GM15510 (cell line): ENCODE results near the gene TBC1D14.

ENCODE experiments used
- POLR2A ChIP-seq: IDR thresholded peaks from 3 replicates; pipeline ENCODE4 v1.6.1; 2011; ENCODE audit warnings: borderline replicate concordance; ENCODE audit not compliant: insufficient read length; ENCODE audit errors: extremely low read depth

The TBC1D14 gene

DNA sequence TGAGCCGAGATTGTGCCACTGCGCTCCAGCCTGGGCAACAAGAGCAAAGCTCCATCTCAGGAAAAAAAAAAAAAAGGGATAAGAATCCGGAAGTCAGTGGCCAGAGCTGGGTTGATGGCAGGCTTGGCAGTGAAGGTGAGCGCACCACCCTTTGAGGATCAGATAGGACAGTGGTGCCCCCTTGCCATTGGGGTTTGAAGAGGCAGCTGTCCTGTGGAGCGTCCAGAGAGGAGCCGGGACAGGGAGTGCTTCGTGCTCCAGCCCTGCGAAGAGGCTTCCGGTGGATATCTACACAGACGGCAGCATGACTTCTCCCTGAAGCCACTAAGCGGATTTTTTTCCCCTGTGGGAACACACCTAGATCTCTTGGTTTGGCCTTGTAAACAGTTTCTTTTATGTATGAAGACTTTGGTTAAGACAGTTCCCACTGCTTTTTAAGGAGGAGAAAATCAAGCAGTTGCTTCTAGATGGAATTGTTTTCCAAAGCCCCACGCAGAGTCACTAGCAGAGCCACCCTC lies 6.5 kb downstream of the TBC1D14 start:
- no peak for TF ChIP-seq POLR2A

DNA sequence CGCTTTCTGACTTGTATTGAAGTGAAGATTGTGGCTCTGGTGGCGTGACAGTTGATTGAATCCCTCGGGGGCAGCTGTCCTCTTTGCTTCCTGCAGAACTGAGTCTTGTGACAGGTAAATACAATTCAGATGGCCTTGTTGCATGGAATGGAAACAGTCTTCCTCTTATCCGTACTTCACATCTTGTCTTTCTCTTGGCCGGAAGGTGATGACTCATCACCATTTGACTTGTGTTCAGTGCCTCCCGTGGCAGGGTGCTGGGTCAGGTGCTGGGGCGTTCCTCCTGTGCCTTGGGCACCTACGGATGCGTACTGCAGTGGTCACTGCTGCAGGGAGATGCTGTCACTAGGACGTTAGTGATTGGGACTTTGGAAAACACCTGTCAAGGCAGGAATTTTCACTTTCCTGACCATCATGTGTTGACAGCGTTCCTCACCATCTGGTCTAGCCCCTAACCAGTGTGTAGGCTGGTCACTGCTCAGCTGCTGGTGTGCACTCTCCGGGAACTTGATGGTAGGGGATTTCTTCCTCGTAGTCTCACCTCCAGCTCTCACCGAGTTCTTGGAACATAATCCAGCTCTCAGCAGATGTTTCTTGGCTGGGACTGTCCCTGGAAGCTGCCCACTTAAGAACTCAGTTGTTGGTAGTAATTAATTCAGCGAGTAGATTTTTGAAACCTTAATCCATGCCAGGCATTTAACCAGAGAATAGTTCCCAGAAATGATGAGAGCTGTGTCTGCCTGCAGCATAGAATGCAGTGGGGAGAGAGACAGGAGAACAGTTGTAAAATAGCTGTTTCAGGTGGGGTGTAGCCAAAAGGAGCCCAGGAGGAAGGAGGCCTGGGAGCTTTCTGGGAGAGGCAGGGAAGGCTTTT lies 7.2 kb downstream of the TBC1D14 start:
- no peak for TF ChIP-seq POLR2A

DNA sequence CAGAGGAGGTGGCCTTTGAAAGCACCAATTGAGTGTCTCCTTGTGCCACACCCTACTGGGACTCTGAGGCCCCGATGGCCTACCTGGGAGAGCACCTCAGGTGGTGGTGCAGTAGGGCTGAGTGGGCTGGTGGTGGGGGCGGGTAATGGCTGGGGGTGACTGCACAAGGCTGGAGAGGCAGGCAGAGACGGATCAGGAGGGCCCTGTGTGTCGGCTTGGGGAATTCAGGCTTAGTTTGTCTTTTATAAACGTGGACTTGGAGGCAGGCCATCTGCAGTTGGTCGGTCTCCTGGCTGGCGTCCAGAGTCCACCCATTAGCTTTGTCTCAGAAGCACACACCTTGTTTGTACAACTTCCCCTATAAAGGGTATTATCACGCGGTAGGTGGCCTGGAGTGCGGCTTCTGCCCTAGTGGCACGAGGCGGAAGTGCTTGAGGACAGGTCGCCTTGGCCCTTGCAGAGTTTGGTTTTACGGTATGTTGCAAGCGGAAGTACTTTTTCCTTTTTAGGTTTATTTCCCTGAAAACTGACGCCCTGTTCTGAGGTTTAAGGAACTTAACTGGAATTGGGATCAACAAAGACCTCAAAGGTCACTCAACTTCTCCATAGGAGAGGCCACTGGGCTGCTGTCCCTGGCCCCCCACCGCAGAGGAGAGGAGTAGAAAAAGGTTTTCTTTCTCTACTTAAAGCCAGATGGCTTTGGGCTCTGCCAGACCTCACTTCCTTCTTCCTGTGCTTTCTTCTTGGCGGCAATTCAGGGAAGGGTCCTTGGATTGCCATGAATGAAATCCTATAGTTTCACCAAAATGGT lies 8.0 kb downstream of the TBC1D14 start:
- TF ChIP-seq POLR2A, result no peak

DNA sequence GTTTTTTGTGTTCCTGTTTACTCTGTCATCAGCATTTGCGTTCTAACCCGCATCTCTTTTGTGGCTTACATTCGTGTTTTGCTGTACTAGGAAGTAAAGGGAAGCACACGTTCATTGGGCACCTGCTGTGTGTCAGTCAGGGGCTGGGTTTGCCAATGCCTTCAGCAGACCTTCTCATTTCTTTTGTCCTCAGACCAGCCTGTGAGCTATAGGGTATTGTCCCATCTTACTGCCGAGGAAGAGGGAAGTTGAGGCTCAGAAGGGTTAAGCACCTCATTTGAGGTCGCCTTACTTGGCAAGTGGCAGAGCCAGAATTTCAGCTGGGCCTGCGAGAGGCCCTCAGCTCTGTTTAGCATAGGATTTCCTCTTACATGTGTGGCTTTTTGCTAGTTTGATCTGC lies 8.7 kb downstream of the TBC1D14 start:
- no peak for TF ChIP-seq POLR2A

DNA sequence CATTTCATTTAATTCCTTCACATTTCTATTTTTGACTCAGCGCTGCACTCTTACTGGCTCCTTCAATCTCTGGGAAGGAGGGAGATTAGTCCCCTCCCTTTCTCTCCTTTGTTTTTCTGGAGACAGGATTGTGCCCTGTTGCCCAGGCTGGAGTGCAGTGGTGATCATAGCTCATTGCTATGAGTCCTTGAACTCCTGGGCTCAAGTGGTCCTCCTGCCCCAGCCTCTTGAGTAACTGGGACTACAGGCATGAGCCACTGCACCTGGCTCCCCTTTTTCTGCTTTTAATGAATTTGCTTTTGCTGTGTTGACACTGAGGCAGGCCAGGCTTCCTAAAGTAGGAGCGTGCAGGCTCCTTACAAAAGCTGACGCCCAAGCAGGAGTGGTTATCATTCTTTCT lies 10.5 kb downstream of the TBC1D14 start:
- TF ChIP-seq POLR2A, result no peak

DNA sequence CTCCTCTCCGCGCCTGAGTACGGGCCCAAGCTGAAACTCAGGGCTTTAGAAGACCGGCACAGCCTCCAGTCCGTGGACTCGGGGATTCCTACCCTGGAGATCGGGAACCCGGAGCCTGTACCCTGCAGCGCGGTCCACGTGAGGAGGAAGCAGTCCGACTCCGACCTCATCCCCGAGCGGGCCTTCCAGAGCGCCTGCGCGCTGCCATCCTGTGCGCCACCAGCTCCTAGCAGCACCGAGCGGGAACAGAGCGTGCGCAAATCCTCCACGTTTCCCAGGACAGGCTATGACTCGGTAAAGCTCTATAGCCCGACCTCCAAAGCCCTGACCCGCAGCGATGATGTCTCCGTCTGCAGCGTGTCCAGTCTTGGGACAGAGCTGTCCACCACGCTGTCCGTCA lies 13.9 kb downstream of the TBC1D14 start:
- no peak for TF ChIP-seq POLR2A

DNA sequence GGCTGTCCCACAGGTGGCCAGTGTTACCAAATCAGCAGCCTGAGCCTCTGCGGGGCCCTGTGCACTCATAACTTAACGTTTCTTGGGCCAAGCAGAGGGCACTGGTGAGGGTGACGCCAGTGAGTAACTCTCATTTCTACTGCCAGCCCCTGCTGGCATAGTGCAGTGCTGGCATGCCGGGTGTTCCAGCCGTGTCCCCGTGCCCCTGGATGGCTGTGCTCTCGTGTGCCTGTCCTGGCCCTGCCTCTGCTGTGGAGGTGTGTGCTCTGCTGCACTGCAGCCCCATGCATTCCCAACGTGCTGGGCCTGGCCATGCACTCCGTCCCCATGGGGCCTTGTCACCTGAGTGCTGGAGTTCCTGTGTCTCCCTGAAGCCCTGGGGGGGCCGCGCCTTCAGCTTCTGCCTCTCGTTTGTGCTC lies 14.7 kb downstream of the TBC1D14 start:
- no peak for TF ChIP-seq POLR2A

DNA sequence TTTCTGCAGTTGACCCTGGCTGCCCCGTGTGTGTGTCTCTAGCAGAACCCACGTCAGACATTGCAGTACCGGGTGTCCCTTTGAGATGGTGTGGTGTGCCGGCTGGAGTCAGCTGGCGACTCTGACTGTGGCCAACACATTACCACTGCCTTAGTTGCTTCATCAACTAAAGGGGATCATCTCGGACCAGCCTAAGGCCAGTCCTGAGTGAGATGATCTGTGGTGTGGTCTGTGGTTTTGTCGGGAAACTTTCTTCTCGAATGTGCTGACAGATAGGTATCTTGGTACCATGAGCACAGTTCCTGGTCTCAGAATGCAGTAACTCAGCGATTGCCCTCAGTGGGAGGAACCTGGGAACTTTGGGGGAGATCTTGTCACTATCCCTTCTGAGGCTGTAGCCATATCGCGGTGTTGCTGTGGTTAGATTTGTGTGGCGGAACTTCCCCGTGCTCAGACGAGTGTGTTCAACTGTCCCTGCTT lies 15.8 kb downstream of the TBC1D14 start:
- no peak for TF ChIP-seq POLR2A

DNA sequence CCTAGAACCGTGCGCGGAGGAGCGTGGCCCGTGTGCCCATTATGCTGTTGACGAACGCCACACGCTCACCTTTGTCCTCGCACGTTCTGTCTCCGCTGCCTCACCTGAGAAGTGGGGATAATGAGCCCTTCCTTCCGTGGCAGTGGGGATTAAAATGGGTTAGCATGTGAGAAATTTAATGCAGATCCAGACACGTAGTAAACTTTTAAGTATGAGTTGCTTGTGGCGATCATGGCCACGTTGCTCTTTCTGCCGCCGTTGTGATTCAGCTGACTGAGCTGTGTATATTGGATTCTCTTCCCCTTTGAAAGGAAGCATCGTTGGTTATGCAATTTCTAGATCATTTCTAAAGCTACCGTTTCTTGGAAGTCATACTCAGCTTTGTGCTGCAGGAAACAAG lies 16.5 kb downstream of the TBC1D14 start:
- TF ChIP-seq POLR2A, result no peak

DNA sequence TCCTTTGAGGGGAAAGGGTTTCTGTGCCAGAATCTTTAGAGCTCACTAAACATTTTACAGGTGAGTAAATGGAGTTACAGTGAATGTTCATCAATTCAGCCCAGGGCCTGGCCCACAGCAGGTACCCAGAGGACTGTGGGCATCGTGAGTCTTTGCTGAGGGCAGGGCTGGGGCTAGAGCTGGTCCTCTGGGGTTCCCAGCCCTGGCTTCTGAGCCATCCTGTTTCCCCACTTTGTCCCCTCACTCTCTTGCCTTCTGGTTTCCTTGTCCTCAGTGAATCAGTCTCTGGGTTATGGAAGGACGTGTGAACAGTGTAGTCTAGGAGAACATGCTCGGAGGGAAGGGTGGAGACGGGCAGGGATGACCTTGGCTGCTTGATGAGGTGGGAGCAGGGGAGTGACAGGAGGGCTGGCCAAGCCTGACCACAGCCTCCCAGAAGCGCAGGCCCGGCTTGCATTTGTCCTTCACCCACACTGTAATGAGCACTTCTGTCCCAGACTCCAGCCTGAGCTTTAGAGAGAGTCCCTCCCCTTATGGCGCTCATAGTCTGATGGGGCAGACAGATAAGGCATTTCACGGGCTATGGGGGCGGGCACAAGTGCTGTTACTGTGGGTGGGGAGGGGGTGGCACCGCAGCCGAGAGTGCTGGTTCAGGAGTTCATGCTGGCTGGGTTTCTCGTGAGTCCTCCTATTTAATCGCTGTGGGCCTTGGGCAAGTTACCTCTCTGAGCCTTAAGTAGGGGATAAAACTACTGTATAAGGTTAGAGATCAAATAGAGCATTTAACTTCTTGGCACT lies 17.3 kb downstream of the TBC1D14 start:
- no peak for TF ChIP-seq POLR2A

DNA sequence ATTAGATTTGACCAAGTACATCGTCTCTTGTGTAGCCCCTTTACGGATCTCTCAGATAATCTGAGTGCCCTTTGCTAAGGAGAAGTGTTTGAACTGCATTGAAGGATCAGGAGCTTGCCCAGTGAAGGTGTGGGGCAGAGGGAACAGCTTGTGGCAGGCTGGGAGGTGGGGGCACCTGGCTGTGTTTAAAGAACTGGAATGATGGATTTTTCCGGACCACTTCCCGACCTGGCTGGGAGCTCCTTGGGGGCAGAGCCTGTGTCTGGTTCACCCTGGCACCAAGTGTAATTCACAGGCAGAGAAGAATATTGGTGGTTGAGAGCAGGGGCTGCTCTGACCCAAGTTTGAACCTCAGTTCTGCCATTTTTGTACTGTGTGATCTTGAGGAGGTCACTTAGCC lies 18.5 kb downstream of the TBC1D14 start:
- no peak for TF ChIP-seq POLR2A

DNA sequence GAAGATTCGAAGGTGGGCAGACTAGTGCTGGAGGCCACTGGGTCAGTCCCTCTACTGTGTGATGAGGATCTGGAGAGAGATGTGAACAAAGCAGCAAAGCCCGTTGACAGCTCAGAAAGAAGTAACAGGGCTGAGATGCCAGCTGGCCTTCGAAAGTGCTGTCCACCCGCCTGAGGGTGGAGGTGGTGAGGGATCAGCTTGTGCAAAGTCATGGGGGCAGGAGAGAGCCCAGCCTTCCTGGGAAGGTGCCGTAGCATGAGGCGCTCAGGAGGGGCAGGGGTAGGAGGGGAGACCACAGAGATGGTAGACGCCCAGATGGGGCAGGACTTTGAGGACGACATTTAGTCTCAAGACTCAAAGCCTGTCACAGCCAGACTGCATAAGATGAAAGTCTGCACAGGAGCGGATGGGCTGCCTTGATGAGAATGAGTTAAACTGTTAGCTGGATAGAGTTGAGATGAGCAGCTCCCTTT lies 19.7 kb downstream of the TBC1D14 start:
- no peak for TF ChIP-seq POLR2A

DNA sequence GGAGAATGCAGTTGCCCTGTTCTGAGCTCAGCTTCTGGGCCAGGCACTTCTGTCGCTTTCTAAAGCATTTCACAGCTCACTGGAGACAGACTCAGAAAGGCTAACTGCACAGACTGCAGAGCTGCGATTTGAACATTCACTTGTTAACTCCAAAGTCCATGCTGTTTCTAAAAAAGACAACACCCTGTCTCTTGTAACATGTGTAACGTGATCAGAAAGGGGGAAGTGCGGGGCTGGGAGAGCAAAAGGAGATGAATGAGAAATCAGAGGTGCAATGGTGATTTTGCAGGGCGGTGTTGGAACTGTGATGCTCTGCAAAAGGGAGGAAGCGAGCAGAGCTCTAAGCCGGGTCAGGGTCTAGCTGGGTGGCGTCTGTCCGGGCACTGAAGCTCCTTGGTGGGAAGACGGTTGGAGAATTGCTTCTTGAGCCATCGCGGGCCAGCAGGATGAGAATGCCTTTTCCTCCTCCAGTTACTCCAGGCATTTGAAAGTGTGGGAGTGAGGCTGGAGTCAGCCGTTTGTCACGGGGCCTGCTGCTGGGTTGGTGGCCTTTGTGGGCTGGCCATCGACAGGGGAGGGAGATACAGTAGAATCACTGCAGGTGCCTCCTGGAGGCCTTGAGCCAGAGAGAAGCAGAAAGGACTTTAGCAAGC lies 20.3 kb downstream of the TBC1D14 start:
- TF ChIP-seq POLR2A, result no peak

DNA sequence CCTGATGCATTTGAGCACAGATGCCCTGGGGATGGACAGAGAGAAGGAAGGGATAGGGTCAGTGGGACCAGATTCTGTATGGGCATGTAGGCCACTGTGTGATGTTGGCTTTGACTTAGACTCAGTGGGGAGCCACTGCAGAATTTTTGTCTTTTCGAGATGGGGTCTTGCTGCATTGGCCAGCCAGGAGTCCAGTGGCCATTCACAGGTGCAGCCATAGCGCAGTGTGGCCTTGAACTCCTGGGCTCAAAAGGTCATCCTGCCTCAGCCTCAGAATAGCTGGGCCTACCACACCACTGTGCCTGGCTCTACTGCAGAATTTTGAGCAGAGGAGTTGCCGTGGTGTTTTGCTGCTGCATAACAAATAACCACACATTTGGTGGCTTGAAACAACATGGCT lies 22.8 kb downstream of the TBC1D14 start:
- no peak for TF ChIP-seq POLR2A
